ENCODE results near the gene S100PBP. TPM values are rescaled to one million over a fixed set of nuclear protein-coding genes. Genes with fewer than 3 reads are reported as not detected.

S100PBP gene
- total and polyA plus RNA-seq, 2 donors (not counting 3 experiments of a cell fraction or from before 2014, with no cell fraction given): 15.4 to 38.6 TPM

DNA sequence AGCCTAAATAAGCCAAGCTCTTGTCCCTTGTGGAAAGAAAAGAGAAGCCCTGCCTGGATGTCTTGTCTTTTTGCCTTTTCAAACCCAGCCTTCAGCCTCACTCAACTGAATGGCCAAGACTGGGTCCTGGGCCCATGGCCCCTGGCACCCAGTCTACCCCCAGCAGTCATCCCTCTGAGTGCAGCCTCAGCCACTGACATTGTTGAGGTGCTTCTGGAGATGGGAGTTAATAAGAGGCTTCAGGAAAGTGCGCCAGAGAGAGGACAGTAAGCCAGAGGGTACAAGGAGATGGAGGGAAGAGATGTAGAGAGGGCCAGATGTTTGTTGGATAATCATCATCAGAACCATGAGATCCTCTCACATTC lies 46.4 kb downstream of the S100PBP start:
- H3K9ac ChIP-seq (replicated peaks; ENCODE audit: extremely low read depth, insufficient read depth, low read length): no peak overlapping the region
- dilution Hi-C loops (cut with MboI; ENCODE audit: extremely low pct_ligation_motif_present, low sequenced_read_pairs): no loop called here
- intact Hi-C loops (cut with micrococcal nuclease): no loop called here
- H3K4me1 ChIP-seq (ENCODE audit: control insufficient read depth, extremely low read depth, insufficient read depth, low read length): peaks cover 9% of the 10 kb centered on the region
- no peaks in the 10 kb centered on the region for H3K9me3 ChIP-seq (replicated peaks; ENCODE audit: control insufficient read depth, insufficient read depth, low read length)
- no peaks in the 10 kb centered on the region for H3K9me1 ChIP-seq (replicated peaks; ENCODE audit: control insufficient read depth, extremely low read depth, insufficient read depth, low read length)
- no peak overlapping the region for H2AFZ ChIP-seq (ENCODE audit: low read depth, low read length)
- POLR2A ChIA-PET: no interaction called here
- FAIRE-seq (no peak), DNase-seq (ENCODE audit: low read depth, low spot score) (no peak)
- no peak overlapping the region for H3K27ac ChIP-seq (ENCODE audit: insufficient read depth, low read depth, low read length)
- TF ChIP-seq EZH2 (IDR thresholded peaks at IDR 0.05; ENCODE audit: borderline replicate concordance, low read depth, low read length, severe bottlenecking): no peak
- no peak for TF ChIP-seq FOS (IDR thresholded peaks at IDR 0.05; ENCODE audit: borderline replicate concordance, insufficient read depth, low read length)
- TF ChIP-seq POLR2AphosphoS5 (IDR thresholded peaks at IDR 0.05; ENCODE audit: insufficient read depth, low read depth, low read length): no peak
- CTCF ChIA-PET: no interaction called here
- H3K4me2 ChIP-seq (ENCODE audit: insufficient read depth, low read length): no peak overlapping the region
- no peak overlapping the region for H3K4me3 ChIP-seq (replicated peaks in 1 of 3; ENCODE audit: insufficient read depth in 1 of 3, low read depth in 1 of 3, low read length in 3 of 3)
- BruUV-seq (replicated peaks): no TSS peak
- no peaks in the 10 kb centered on the region for H3K27me3 ChIP-seq (ENCODE audit: control insufficient read depth in 2 of 2, insufficient read depth in 2 of 2, low read length in 2 of 2)
- H3K36me3 ChIP-seq (ENCODE audit: control insufficient read depth in 2 of 2, extremely low read depth in 1 of 2, insufficient read depth in 2 of 2, low read length in 2 of 2): no peaks in the 10 kb centered on the region
- H3K79me2 ChIP-seq (ENCODE audit: control insufficient read depth, insufficient read depth, low read length): no peaks in the 10 kb centered on the region
- no peaks in the 10 kb centered on the region for H4K20me1 ChIP-seq (replicated peaks; ENCODE audit: control insufficient read depth, extremely low read depth, insufficient read depth, low read length)

GRCh38 chr1:32864375-32865019 lies 47.0 kb downstream of the S100PBP start:
- H3K9ac ChIP-seq (replicated peaks; ENCODE audit: extremely low read depth, insufficient read depth, low read length): no peak overlapping the region
- ChIA-PET POLR2A (no interaction called here), CTCF (no interaction called here)
- DNase-seq (ENCODE audit: low read depth, low spot score) (no peak), FAIRE-seq (no peak)
- no peaks in the 10 kb centered on the region for H3K9me1 ChIP-seq (replicated peaks; ENCODE audit: control insufficient read depth, extremely low read depth, insufficient read depth, low read length)
- no peaks in the 10 kb centered on the region for H3K27me3 ChIP-seq (ENCODE audit: control insufficient read depth in 2 of 2, insufficient read depth in 2 of 2, low read length in 2 of 2)
- H3K79me2 ChIP-seq (ENCODE audit: control insufficient read depth, insufficient read depth, low read length): no peaks in the 10 kb centered on the region
- no peaks in the 10 kb centered on the region for H3K36me3 ChIP-seq (ENCODE audit: control insufficient read depth in 2 of 2, extremely low read depth in 1 of 2, insufficient read depth in 2 of 2, low read length in 2 of 2)
- intact Hi-C loops (cut with micrococcal nuclease): no loop called here
- TF ChIP-seq MAX (IDR thresholded peaks at IDR 0.05; ENCODE audit: insufficient read depth, insufficient read length) (no peak), GATA2 (IDR thresholded peaks at IDR 0.05; ENCODE audit: insufficient read depth, insufficient read length, low read depth, low read length) (no peak), EZH2 (IDR thresholded peaks at IDR 0.05; ENCODE audit: borderline replicate concordance, low read depth, low read length, severe bottlenecking) (no peak), JUN (IDR thresholded peaks at IDR 0.05; ENCODE audit: borderline replicate concordance, insufficient read depth, insufficient read length, low read depth) (no peak), MYC (IDR thresholded peaks at IDR 0.05; ENCODE audit: low read depth, low read length) (no peak), POLR2AphosphoS5 (IDR thresholded peaks at IDR 0.05; ENCODE audit: insufficient read depth, low read depth, low read length) (no peak), POLR2A (IDR thresholded peaks at IDR 0.05; ENCODE audit: low read depth, low read length) (no peak), FOS (IDR thresholded peaks at IDR 0.05; ENCODE audit: borderline replicate concordance, insufficient read depth, low read length) (no peak)
- TF ChIP-seq, protein P1, sequence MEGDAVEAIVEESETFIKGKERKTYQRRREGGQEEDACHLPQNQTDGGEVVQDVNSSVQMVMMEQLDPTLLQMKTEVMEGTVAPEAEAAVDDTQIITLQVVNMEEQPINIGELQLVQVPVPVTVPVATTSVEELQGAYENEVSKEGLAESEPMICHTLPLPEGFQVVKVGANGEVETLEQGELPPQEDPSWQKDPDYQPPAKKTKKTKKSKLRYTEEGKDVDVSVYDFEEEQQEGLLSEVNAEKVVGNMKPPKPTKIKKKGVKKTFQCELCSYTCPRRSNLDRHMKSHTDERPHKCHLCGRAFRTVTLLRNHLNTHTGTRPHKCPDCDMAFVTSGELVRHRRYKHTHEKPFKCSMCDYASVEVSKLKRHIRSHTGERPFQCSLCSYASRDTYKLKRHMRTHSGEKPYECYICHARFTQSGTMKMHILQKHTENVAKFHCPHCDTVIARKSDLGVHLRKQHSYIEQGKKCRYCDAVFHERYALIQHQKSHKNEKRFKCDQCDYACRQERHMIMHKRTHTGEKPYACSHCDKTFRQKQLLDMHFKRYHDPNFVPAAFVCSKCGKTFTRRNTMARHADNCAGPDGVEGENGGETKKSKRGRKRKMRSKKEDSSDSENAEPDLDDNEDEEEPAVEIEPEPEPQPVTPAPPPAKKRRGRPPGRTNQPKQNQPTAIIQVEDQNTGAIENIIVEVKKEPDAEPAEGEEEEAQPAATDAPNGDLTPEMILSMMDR (IDR thresholded peaks at IDR 0.05; ENCODE audit: extremely low read depth in 1 of 2, insufficient read depth in 1 of 2, low read depth in 1 of 2, low read length in 2 of 2): no peak
- H2AFZ ChIP-seq (ENCODE audit: low read depth, low read length): no peak overlapping the region
- no TSS peak for BruUV-seq (replicated peaks)
- dilution Hi-C loops (cut with MboI; ENCODE audit: extremely low pct_ligation_motif_present, low sequenced_read_pairs): no loop called here
- no peaks in the 10 kb centered on the region for H3K9me3 ChIP-seq (replicated peaks; ENCODE audit: control insufficient read depth, insufficient read depth, low read length)
- H4K20me1 ChIP-seq (replicated peaks; ENCODE audit: control insufficient read depth, extremely low read depth, insufficient read depth, low read length): no peaks in the 10 kb centered on the region
- no peak overlapping the region for H3K27ac ChIP-seq (ENCODE audit: insufficient read depth, low read depth, low read length)
- peaks cover 9% of the 10 kb centered on the region for H3K4me1 ChIP-seq (ENCODE audit: control insufficient read depth, extremely low read depth, insufficient read depth, low read length)
- H3K4me2 ChIP-seq (ENCODE audit: insufficient read depth, low read length): no peak overlapping the region
- H3K4me3 ChIP-seq (replicated peaks in 1 of 3; ENCODE audit: insufficient read depth in 1 of 3, low read depth in 1 of 3, low read length in 3 of 3): no peak overlapping the region
